Measurements from ENCODE around the gene ERBB4.

ERBB4 gene

DNA sequence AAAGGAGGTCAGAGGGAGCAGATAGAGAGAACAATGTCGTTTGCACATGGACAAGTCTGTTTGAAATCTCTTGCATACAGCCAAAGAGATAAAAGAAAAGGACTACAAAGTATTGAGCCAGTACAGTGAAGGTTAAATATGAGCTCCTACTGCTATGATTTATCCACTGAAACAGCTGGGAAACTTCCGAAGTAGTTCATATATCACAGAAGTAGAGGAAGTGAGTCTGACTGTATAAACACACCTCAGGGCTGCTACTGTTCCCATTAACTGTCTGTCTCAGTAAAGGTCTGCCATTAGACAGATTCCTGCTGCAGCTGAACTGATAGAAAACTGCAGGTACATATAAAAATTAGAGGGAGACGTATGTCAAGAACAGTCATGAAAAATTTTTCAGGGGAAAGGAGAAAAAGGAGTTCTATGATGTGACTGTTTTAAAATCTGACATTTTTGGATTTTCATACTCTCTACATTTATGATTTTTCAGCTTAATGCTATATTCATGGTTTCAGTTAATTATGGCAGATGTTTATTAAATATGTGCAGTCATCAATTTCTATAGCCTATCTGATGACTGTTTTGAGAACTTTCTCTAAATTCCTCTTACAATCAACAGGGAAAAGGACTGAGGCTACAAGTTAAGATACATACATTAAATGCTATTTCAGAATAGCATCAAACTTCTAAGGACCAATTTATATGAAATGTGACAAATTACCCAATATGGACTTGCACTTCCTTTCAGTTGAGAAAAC, 364.7 kb downstream of the ERBB4 start:
- no peaks in the 10 kb centered on the region for H3K27me3 Mint-ChIP-seq
- H3K36me3 Mint-ChIP-seq (ENCODE audit: insufficient read depth) = no peaks in the 10 kb centered on the region
- H3K9me3 Mint-ChIP-seq = peaks cover 2 to 15% of the 10 kb centered on the region in 2 donors
- no peak for DNase-seq
- H3K4me1 Mint-ChIP-seq (ENCODE audit: low read depth in 2 of 2) = no peaks in the 10 kb centered on the region
- H3K4me3 Mint-ChIP-seq = no peak overlapping the region
- ATAC-seq (replicated peaks) = no peak
- no peak overlapping the region for H3K27ac Mint-ChIP-seq

DNA sequence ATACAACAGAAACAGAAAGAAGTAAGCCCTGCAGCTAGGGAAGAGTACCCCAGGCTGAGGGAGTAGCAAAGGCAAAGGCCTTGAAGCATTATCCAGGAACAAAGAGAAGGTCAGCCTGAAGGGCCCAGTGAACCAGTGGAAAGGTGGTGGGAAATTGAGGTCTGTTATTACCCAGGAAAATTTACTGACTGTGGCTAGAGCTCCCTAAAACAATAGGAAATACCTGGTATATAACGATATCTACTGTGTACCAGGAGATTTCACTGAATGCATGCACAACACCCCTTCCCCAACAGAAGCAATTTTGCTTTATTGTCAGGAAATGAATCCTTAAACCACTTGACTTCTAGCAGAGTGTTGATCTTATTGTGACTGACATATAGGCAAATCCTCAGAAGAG, 365.3 kb downstream of the ERBB4 start:
- no peaks in the 10 kb centered on the region for H3K4me1 Mint-ChIP-seq (ENCODE audit: low read depth in 2 of 2)
- no peak for DNase-seq
- no peak overlapping the region for H3K4me3 Mint-ChIP-seq
- H3K36me3 Mint-ChIP-seq (ENCODE audit: insufficient read depth) = no peaks in the 10 kb centered on the region
- H3K27me3 Mint-ChIP-seq = no peaks in the 10 kb centered on the region
- H3K9me3 Mint-ChIP-seq = peaks cover 4 to 19% of the 10 kb centered on the region in 2 donors
- no peak for ATAC-seq (replicated peaks)
- H3K27ac Mint-ChIP-seq = no peak overlapping the region

DNA sequence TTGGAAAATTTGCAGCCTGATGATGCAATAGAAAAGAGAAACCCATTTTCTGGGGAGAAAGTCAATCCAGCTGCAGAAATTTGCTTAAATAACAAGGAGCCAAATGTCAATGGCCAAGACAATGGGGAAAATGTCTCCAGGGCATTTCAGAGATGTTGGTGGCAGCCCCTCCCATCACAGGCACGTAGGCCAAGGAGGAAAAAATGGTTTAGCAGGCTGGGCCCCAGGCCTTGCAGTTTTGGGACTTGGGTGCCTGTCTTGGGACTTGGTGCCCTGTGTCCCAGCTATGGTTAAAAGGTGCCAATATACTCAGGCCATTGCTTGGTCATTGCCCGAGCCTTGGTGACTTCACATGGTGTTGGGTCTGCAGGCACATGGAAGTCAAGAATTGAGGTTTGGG, 368.2 kb downstream of the ERBB4 start:
- Mint-ChIP-seq H3K9me3 (peaks cover 4 to 22% of the 10 kb centered on the region in 2 donors), H3K36me3 (ENCODE audit: insufficient read depth) (no peaks in the 10 kb centered on the region), H3K4me1 (ENCODE audit: low read depth in 2 of 2) (no peaks in the 10 kb centered on the region), H3K4me3 (no peak overlapping the region), H3K27ac (no peak overlapping the region), H3K27me3 (no peaks in the 10 kb centered on the region)
- no peak for ATAC-seq (replicated peaks)
- no peak for DNase-seq

DNA sequence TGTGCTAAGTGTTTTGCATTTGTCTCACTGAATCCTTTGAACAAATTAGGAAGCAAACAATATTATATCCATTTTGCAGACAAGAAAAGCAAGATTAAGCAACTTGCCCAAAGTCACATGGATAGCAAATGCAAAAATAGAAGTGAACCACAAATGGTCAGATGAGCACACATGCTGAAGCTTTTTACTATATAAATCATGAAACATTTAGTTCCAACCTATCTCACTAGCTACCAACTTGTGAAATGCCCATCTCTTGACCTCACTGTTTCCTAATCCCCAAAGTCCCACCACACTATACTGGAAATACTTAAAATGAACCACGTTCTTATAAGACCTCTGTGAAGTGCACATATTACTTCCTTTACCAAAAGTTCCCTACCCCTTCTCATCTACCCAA, 380.5 kb downstream of the ERBB4 start:
- Mint-ChIP-seq H3K4me1 (ENCODE audit: low read depth in 2 of 2) (no peaks in the 10 kb centered on the region), H3K9me3 (peaks cover 7 to 10% of the 10 kb centered on the region in 2 donors), H3K27me3 (no peaks in the 10 kb centered on the region), H3K36me3 (ENCODE audit: insufficient read depth) (no peaks in the 10 kb centered on the region), H3K27ac (no peak overlapping the region), H3K4me3 (no peak overlapping the region)
- DNase-seq (no peak), ATAC-seq (replicated peaks) (no peak)

DNA sequence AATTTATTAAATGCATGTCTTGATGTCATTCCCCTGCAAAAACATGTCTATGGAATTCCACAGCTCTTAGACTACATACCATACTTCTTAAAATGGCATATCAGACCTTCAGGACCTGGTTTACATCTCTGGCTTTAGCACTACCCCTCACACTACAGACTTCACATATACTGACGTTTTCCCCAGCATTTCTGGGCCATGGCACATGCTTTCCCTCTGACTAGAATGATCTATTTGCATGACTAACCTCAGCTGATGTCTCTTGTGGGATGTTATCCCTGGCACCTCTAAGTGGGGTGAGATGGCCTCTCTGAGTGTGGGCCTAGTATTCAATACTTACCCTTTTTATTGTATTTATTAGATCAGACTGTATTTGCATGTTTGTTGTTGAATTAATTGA, 381.6 kb downstream of the ERBB4 start:
- no peak overlapping the region for H3K4me3 Mint-ChIP-seq
- no peak overlapping the region for H3K27ac Mint-ChIP-seq
- no peak for DNase-seq
- H3K36me3 Mint-ChIP-seq (ENCODE audit: insufficient read depth) = no peaks in the 10 kb centered on the region
- H3K27me3 Mint-ChIP-seq = no peaks in the 10 kb centered on the region
- H3K4me1 Mint-ChIP-seq (ENCODE audit: low read depth in 2 of 2) = no peaks in the 10 kb centered on the region
- H3K9me3 Mint-ChIP-seq = peaks cover 7 to 10% of the 10 kb centered on the region in 2 donors
- ATAC-seq (replicated peaks) = no peak

DNA sequence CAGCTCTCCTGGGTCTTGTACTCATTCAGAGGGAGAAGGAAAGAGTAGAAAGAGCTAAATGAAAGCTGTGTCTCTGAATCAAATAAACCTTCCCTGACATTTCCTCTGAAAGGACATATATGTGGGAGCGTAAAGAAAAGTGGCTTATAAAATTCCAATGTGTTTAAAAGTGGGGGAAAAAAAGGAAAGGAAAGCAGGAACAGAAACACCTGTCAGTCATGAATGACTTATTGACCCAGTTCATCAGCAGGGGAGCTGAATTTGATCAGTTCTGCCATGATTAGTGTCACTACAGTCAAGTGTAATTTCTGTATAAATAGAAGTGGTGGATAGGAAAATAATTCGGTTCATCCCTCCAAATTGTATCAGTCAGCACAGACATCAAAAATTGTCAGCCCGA, 382.5 kb downstream of the ERBB4 start:
- Mint-ChIP-seq H3K9me3 (peaks cover 7 to 8% of the 10 kb centered on the region in 2 donors), H3K36me3 (ENCODE audit: insufficient read depth) (no peaks in the 10 kb centered on the region), H3K4me1 (ENCODE audit: low read depth in 2 of 2) (no peaks in the 10 kb centered on the region), H3K27me3 (no peaks in the 10 kb centered on the region), H3K4me3 (no peak overlapping the region), H3K27ac (no peak overlapping the region)
- no peak for ATAC-seq (replicated peaks)
- no peak for DNase-seq

DNA sequence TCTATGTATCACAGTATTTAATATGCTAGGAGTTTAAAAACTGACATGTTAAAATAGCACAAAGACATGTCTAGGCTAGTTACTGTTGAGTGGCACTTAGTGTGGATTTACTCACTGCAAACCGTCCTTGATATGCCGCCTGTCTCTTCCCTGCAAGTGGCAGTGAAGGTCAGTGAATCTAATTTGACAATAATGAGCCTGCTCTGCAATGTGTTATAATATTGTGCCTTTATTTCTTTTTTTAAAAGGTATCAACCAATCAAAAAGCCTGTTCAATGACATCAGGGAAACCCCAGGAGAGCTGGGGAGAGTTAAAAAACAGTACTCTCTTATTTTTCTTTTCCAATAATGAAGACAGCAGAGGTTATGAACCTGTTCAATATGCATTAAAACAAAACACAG, 384.1 kb downstream of the ERBB4 start:
- no peak overlapping the region for H3K4me3 Mint-ChIP-seq
- H3K27me3 Mint-ChIP-seq = no peaks in the 10 kb centered on the region
- no peaks in the 10 kb centered on the region for H3K4me1 Mint-ChIP-seq (ENCODE audit: low read depth in 2 of 2)
- ATAC-seq (replicated peaks) (no peak), DNase-seq (no peak)
- no peaks in the 10 kb centered on the region for H3K36me3 Mint-ChIP-seq (ENCODE audit: insufficient read depth)
- H3K9me3 Mint-ChIP-seq = peaks cover 7 to 12% of the 10 kb centered on the region in 2 donors
- no peak overlapping the region for H3K27ac Mint-ChIP-seq

DNA sequence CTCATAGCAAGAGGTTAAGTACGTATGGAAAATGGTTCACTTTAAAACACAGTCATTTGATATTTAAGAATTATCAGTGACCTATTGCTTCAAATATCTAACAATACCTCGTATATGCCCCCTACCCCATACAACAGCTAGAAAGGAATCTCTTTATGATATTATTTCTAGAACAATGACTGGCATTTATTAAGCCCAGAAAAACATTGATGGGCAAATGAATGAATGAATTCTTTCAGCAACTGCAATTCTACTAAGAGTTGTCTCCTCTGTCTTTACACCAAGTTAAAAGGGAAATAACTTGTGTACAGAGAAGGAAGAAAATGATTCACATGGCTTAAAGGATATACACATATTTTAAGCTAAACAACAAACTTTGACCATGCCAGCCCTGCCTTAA, 384.7 kb downstream of the ERBB4 start:
- Mint-ChIP-seq H3K4me3 (no peak overlapping the region), H3K27ac (no peak overlapping the region), H3K36me3 (ENCODE audit: insufficient read depth) (no peaks in the 10 kb centered on the region), H3K27me3 (no peaks in the 10 kb centered on the region), H3K4me1 (ENCODE audit: low read depth in 2 of 2) (no peaks in the 10 kb centered on the region), H3K9me3 (peaks cover 7 to 12% of the 10 kb centered on the region in 2 donors)
- no peak for DNase-seq
- no peak for ATAC-seq (replicated peaks)

DNA sequence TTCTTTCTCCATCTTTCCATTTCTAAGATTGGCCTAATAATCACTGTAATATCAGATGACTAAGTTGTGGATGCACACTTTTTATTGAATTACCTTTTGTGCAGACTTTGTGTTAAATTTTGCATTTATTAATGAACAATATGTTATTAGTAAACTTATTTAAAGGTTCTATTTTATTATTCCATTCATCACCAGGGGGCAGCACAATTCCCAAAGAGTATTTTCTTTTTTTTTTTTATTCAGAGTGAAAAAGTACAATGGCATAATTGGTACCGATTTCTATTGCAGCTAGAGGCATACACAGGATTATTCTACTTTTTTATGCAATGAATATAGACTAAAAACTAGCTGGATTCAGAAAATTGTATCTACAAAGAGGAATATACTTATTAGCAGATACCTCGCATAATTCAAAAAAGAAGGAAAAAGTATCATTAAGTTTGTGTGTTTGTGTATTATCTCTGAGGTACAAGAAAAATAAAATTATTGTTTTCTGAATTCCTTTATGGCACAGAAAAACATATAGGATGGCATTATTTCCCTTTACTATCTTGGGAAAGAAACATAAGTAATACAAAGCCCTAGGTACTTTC, 390.6 kb downstream of the ERBB4 start:
- Mint-ChIP-seq H3K4me1 (ENCODE audit: low read depth in 2 of 2) (no peaks in the 10 kb centered on the region), H3K36me3 (ENCODE audit: insufficient read depth) (no peaks in the 10 kb centered on the region), H3K4me3 (no peak overlapping the region), H3K27me3 (no peaks in the 10 kb centered on the region), H3K27ac (no peak overlapping the region), H3K9me3 (peaks cover 7 to 11% of the 10 kb centered on the region in 2 donors)
- DNase-seq (no peak), ATAC-seq (replicated peaks) (no peak)

DNA sequence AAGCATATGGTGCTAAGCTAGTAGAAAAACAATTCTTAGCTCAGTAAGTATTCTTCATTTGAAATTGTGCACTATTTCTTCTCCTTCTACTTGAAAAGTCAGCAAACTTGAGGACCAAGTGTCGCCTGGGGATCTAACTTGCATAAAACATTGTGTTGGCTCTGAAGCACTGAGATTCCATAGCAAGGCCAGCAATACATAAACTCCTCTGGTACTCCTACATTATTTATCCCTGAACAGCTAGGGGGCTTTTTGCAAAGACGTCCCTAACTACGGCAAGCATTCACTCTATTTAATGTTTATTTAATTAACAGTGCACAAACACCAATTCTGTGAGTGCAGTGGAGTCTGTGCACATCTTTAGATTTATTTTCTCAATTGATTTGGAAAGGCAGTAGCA, 392.2 kb downstream of the ERBB4 start:
- Mint-ChIP-seq H3K27me3 (no peaks in the 10 kb centered on the region), H3K36me3 (ENCODE audit: insufficient read depth) (no peaks in the 10 kb centered on the region), H3K27ac (no peak overlapping the region), H3K9me3 (peaks cover 7 to 11% of the 10 kb centered on the region in 2 donors), H3K4me1 (ENCODE audit: low read depth in 2 of 2) (no peaks in the 10 kb centered on the region), H3K4me3 (no peak overlapping the region)
- ATAC-seq (replicated peaks) (no peak), DNase-seq (no peak)

DNA sequence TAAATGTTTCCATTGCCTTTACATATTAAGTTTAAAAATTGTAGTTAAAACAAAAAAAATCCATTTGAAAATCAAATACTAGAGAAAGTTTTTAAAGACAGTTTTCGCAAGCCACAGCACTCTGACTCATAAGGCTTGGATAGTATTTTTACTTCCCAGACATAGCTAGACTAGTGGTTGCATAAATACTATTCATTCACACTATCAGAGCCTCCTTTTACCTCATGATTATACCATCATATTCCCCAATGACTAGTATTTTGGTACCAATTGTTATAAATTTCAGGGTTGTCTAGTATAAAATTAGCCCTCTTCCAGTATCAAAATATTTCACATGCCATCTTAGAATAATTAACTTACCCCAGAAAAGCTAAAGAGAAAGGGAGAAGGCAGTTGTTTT, 393.5 kb downstream of the ERBB4 start:
- Mint-ChIP-seq H3K9me3 (peaks cover 3 to 11% of the 10 kb centered on the region in 2 donors), H3K4me3 (no peak overlapping the region), H3K27ac (no peak overlapping the region), H3K36me3 (ENCODE audit: insufficient read depth) (no peaks in the 10 kb centered on the region), H3K4me1 (ENCODE audit: low read depth in 2 of 2) (no peaks in the 10 kb centered on the region), H3K27me3 (no peaks in the 10 kb centered on the region)
- no peak for ATAC-seq (replicated peaks)
- no peak for DNase-seq

DNA sequence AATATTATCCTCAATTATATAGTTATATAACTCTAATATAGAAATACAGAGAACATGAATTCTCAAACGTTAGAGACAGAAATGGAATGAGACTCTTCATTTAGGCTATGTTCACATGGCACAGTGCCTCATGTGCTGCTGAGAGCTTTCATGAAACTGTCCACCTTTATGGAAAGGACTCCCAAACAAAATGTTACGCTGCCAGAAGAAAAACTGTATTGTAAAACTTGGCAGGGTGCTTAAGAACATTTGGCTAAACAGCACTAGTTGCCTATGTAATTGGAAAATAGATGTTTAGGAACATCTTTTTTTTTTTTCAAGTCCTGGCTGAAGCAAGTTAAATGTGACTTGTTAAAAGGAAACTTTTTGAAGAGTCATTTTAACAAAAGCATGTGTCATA, 396.0 kb downstream of the ERBB4 start:
- H3K27me3 Mint-ChIP-seq = no peaks in the 10 kb centered on the region
- no peak for DNase-seq
- H3K4me3 Mint-ChIP-seq = no peak overlapping the region

DNA sequence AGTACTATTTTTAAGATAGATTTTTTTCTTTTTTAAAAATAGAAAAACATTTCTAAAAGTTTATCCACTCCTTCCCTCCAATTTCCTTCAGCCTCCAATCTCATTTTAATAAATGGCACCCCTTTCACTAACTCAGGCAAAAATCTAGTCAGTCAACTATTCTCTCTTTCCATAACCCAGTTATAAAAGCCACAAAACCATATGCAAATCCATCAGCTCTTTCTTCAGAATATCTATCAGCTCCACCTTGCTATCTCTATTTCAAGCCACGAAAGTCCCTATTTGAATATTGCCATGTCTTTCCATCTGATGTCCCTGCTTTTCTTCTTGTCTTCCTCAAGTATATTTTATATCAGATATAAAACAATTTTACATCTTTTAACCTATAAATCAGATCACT, 397.1 kb downstream of the ERBB4 start:
- Mint-ChIP-seq H3K4me3 (no peak overlapping the region), H3K27me3 (no peaks in the 10 kb centered on the region), H3K27ac (no peak overlapping the region), H3K36me3 (ENCODE audit: insufficient read depth) (no peaks in the 10 kb centered on the region), H3K4me1 (ENCODE audit: low read depth in 2 of 2) (no peaks in the 10 kb centered on the region), H3K9me3 (peaks cover 3 to 10% of the 10 kb centered on the region in 2 donors)
- DNase-seq (no peak), ATAC-seq (replicated peaks) (no peak)

More for the DNA sequence above, 396.0 kb downstream of the ERBB4 start:
- peaks cover 3 to 11% of the 10 kb centered on the region in 2 donors for H3K9me3 Mint-ChIP-seq
- no peak for ATAC-seq (replicated peaks)
- no peaks in the 10 kb centered on the region for H3K4me1 Mint-ChIP-seq (ENCODE audit: low read depth in 2 of 2)
- H3K27ac Mint-ChIP-seq = no peak overlapping the region
- no peaks in the 10 kb centered on the region for H3K36me3 Mint-ChIP-seq (ENCODE audit: insufficient read depth)

DNA sequence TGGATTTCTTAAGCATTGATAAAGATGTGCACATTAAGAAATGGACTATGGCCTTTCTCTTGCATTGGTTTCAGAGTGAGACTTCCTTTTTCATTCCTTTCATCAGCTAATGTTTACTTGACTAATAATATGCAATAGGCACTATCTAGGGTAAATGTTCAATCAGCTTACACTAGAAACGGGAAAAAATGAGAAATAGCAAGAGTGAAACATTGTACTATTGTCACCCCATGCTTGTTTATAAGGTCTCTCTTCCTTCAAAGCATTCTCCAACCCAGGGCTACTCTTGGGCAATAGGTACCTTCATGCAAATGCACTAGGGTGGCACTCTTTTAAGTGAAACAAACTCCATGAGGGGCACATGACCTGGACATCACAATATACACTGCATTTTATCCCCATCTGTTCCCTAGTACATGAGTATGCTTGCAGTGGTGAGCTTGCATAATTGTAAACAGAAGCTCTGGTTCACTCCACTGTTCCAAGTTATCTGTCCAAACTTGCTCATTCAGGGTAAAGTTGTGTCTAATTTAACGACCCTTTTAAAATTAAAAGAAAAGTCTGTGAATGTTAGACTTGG, 402.3 kb downstream of the ERBB4 start:
- DNase-seq (no peak), ATAC-seq (replicated peaks) (no peak)
- Mint-ChIP-seq H3K4me3 (no peak overlapping the region), H3K9me3 (no peaks in the 10 kb centered on the region), H3K27me3 (no peaks in the 10 kb centered on the region), H3K27ac (no peak overlapping the region), H3K36me3 (ENCODE audit: insufficient read depth) (no peaks in the 10 kb centered on the region), H3K4me1 (ENCODE audit: low read depth in 2 of 2) (no peaks in the 10 kb centered on the region)
